Aorta (tissue), 5 donors: Measurements from ENCODE around the gene CDK10. TPM values are rescaled to one million over a fixed set of nuclear protein-coding genes. Genes with fewer than 3 reads are reported as not detected.

Experiments used
- ATAC-seq: fragments of 200-7000 bp; cut with Tn5 transposase; one replicate; pipeline ENCODE4 v1.9.1; 2022; ENCODE audit warnings: moderate library complexity; ENCODE audit not compliant: low FRiP score
- DNase-seq, 2 donors: peaks; one replicate each; pipeline ENCODE4 v3.0.0-alpha.2; 2020
- H3K27ac ChIP-seq, 2 donors: one replicate each; pipeline ENCODE4 v1.5.1; 2013; ENCODE audit warnings: low read length in 2 of 2, mild to moderate bottlenecking in 2 of 2, moderate library complexity in 2 of 2, control low read depth in 1 of 2, inconsistent platforms in 1 of 2, low read depth in 1 of 2
- H3K27me3 ChIP-seq, 2 donors: one replicate each; pipeline ENCODE4 v1.6.1; 2013; ENCODE audit warnings: control low read depth in 1 of 2, low read length in 1 of 2, mild to moderate bottlenecking in 1 of 2, moderate library complexity in 1 of 2; ENCODE audit not compliant: insufficient read depth in 2 of 2, control insufficient read depth in 1 of 2
- H3K36me3 ChIP-seq, 2 donors: one replicate each; pipeline ENCODE4 v1.6.1; 2013; ENCODE audit warnings: control low read depth in 1 of 2, low read length in 1 of 2, mild to moderate bottlenecking in 1 of 2; ENCODE audit not compliant: insufficient read depth in 2 of 2, control insufficient read depth in 1 of 2
- H3K4me1 ChIP-seq, 2 donors: one replicate each; pipeline ENCODE4 v1.6.1; 2013; ENCODE audit warnings: low read length in 2 of 2, control low read depth in 1 of 2, mild to moderate bottlenecking in 1 of 2, moderate library complexity in 1 of 2; ENCODE audit not compliant: insufficient read depth in 2 of 2, control insufficient read depth in 1 of 2
- H3K4me3 ChIP-seq, 2 donors: one replicate each; pipeline ENCODE4 v1.5.1; 2013; ENCODE audit warnings: low read length in 2 of 2, control low read depth in 1 of 2, mild to moderate bottlenecking in 1 of 2
- H3K9me3 ChIP-seq: one replicate; pipeline ENCODE4 v1.6.1; 2013; ENCODE audit warnings: mild to moderate bottlenecking, low read length; ENCODE audit not compliant: control insufficient read depth
- WGBS, 2 donors: extraction: QIAGEN DNeasy Blood & Tissue Kit; methylation state at CpG; one replicate each; pipeline ENCODE4 v1.1.7; 2013; 5-methylcytosine and 5-hydroxymethylcytosine counted together
- intact Hi-C, 2 donors: fragments of 100-400 bp; cut with DNase I; formaldehyde crosslinking; loops; one replicate each; pipeline versions ENCODE4 v1.14.2 to v1.15.0; 2022
- polyA plus RNA-seq, 2 donors: library from polyadenylated mRNA; stranded (reverse); fragments of 200-250 nt; gene quantifications; one replicate each; pipeline ENCODE4 v1.2.3, GENCODE V29; 2013
- total RNA-seq, 2 donors: library from RNA; stranded (reverse); fragmentation: NEBNext Ultra II Directional; extraction: Animal tissue kit (Norgen Biotek cat#: 25700); gene quantifications; one replicate each; pipeline ENCODE4 v1.2.1, GENCODE V29; 2021
- donor health status: healthy with polysubstance abuse.
- donor health status: Bipolar disorder and iron deficiency.
- donor health status: DM: no; HTN: no; CAD: no.
- donor health status: DM: no; HTN: no; CAD: no.
- donor health status: DM: yes; HTN: yes; CAD: no.

The CDK10 gene
- total and polyA plus RNA-seq, 4 donors: 24.7 to 134 (median 50.5) TPM

GRCh38 chr16:89717688-89718505 is 31.4 kb downstream of the CDK10 start:
- intact Hi-C loops: no loop called here
- no peaks in the 10 kb centered on the region for H3K4me1 ChIP-seq
- H3K36me3 ChIP-seq: no peaks in the 10 kb centered on the region
- ATAC-seq: no peak
- WGBS, 2 donors: 84 to 85% methylated on average over 24 of the region's 24 CpGs
- peaks cover 0 to 2% of the 10 kb centered on the region in 2 donors for H3K27me3 ChIP-seq
- H3K9me3 ChIP-seq: no peaks in the 10 kb centered on the region
- H3K27ac ChIP-seq: no peak overlapping the region
- DNase-seq: no peak
- H3K4me3 ChIP-seq: no peak overlapping the region

- ATAC-seq: peak; percentile 43
- WGBS, 2 donors: 0 to 1% methylated on average over 15 to 29 of the region's 29 CpGs
- H3K4me3 ChIP-seq: peak overlapping the region; percentile 70 to 71
- H3K4me1 ChIP-seq: no peaks in the 10 kb centered on the region
- peaks cover 0 to 2% of the 10 kb centered on the region in 2 donors for H3K27me3 ChIP-seq
- H3K9me3 ChIP-seq: no peaks in the 10 kb centered on the region
- DNase-seq: no peak
- peak overlapping the region in 1 of 2 donors; percentile 55 for H3K27ac ChIP-seq
- intact Hi-C loops: loop anchor here in 1 of 2 donors (2.0 kb wide), 1 partner anchor 20 kb away; the partner anchor contains the start of gene SPATA2L
- H3K36me3 ChIP-seq: peaks cover 0 to 4% of the 10 kb centered on the region in 2 donors
Observed at GRCh38 chr16:89720551-89720812, 34.0 kb downstream of the CDK10 start.

- Histone ChIP-seq H3K27me3 (peaks cover 0 to 2% of the 10 kb centered on the region in 2 donors), H3K4me3 (peak within 1 kb of the TSS; percentile 70 to 83), H3K27ac (peak within 1 kb of the TSS; percentile 45 to 74), H3K9me3 (no peaks in the 10 kb centered on the region), H3K36me3 (peaks cover 0 to 4% of the 10 kb centered on the region in 2 donors), H3K4me1 (no peaks in the 10 kb centered on the region)
- DNase-seq: peak; percentile 82 to 95
- 1% methylated on average over 62 to 103 of the region's 103 CpGs for WGBS, 2 donors
- peak; percentile 90 for ATAC-seq
- intact Hi-C loops: loop anchor here in 1 of 2 donors (2.0 kb wide), 1 partner anchor 20 kb away; the partner anchor contains the start of gene SPATA2L
Observed at GRCh38 chr16:89720813-89721545, 34.5 kb downstream of the CDK10 start, which contains the start of the genes VPS9D1 and ZNF276. TSS of gene VPS9D1 (minus strand) at chr16:89720898. CDS start at chr16:89720861, 37 bp downstream. TSS of gene ZNF276 (plus strand) at chr16:89721537. CDS start at chr16:89721641, 104 bp downstream.

- intact Hi-C loops: loop anchor here in 1 of 2 donors (2.0 kb wide), 1 partner anchor 21 kb away; the partner anchor contains the start of gene SPATA2L
Observed at GRCh38 chr16:89721546-89722391, 35.3 kb downstream of the CDK10 start.

GRCh38 chr16:89722392-89723278 is 36.1 kb downstream of the CDK10 start:
- H3K4me3 ChIP-seq: peak overlapping the region; percentile 70 to 83
- intact Hi-C loops: no loop called here
- H3K27me3 ChIP-seq: peaks cover 0 to 2% of the 10 kb centered on the region in 2 donors
- H3K36me3 ChIP-seq: peaks cover 0 to 4% of the 10 kb centered on the region in 2 donors
- peak in 1 of 2 donors; percentile 76 for DNase-seq
- 29% methylated on average over 51 to 56 of the region's 56 CpGs for WGBS, 2 donors
- H3K27ac ChIP-seq: peak overlapping the region in 1 of 2 donors; percentile 7
- H3K4me1 ChIP-seq: no peaks in the 10 kb centered on the region
- no peaks in the 10 kb centered on the region for H3K9me3 ChIP-seq
- ATAC-seq: peak; percentile 37

More at GRCh38 chr16:89721546-89722391, 35.3 kb downstream of the CDK10 start:
- H3K27me3 ChIP-seq: peaks cover 0 to 2% of the 10 kb centered on the region in 2 donors
- 0 to 2% methylated on average over 64 to 112 of the region's 112 CpGs for WGBS, 2 donors
- DNase-seq (peak; percentile 89 to 90), ATAC-seq (peak; percentile 37)
- peak overlapping the region; percentile 38 to 45 for H3K27ac ChIP-seq
- no peaks in the 10 kb centered on the region for H3K4me1 ChIP-seq
- H3K4me3 ChIP-seq: peak overlapping the region; percentile 70 to 83
- H3K36me3 ChIP-seq: peaks cover 0 to 4% of the 10 kb centered on the region in 2 donors
- H3K9me3 ChIP-seq: no peaks in the 10 kb centered on the region

GRCh38 chr16:89723279-89724250 is 37.1 kb downstream of the CDK10 start:
- no peak for DNase-seq
- no peaks in the 10 kb centered on the region for H3K4me1 ChIP-seq
- 76 to 78% methylated on average over 30 of the region's 30 CpGs for WGBS, 2 donors
- no peak overlapping the region for H3K4me3 ChIP-seq
- peaks cover 0 to 6% of the 10 kb centered on the region in 2 donors for H3K36me3 ChIP-seq
- no peak overlapping the region for H3K27ac ChIP-seq
- H3K9me3 ChIP-seq: no peaks in the 10 kb centered on the region
- no peak for ATAC-seq
- intact Hi-C loops: no loop called here
- peaks cover 0 to 2% of the 10 kb centered on the region in 2 donors for H3K27me3 ChIP-seq
